H1 (cell line): ENCODE measurements around the gene SLC30A5. TPM values are rescaled to one million over a fixed set of nuclear protein-coding genes. Genes with fewer than 3 reads are reported as not detected.

Experiments used
- CTCF ChIA-PET: fragments of 300-600 bp; sonication (Branson Sonifier 250); formaldehyde crosslinking; loops from one replicate; lab custom pipeline; 2021; ENCODE audit not compliant: partially characterized antibody; lab: Charles Lee
- POLR2A ChIA-PET: fragments of 300-600 bp; sonication (Branson Sonifier 250); formaldehyde crosslinking; loops from one replicate; lab custom pipeline; 2021; ENCODE audit warnings: inconsistent platforms; ENCODE audit not compliant: partially characterized antibody; lab: Charles Lee
- DNase-seq, 2 experiments: peaks; one replicate each; pipeline versions ENCODE4 v3.0.0 to v3.0.0-alpha.2; 2010 to 2022; ENCODE audit warnings: low spot score in 2 of 2, low read depth in 1 of 2, mixed read lengths in 1 of 2
- FAIRE-seq: peaks from 2 replicates; lab custom pipeline; 2011; peaks lifted over from hg19 to GRCh38; lab: Jason Lieb, UNC
- H2AFZ ChIP-seq: 2 replicates; pipeline ENCODE4 v1.8.1; 2012; ENCODE audit warnings: low read length, inconsistent platforms
- H2AK5ac ChIP-seq: 2 replicates; pipeline ENCODE4 v1.6.1; 2013; ENCODE audit warnings: low read depth, low read length
- H2BK120ac ChIP-seq: replicated peaks from 2 replicates; pipeline ENCODE3; 2013; ENCODE audit warnings: low read depth, low read length, inconsistent platforms
- H2BK12ac ChIP-seq: 2 replicates; pipeline ENCODE4 v1.6.1; 2013; ENCODE audit warnings: low read depth, low read length
- H2BK15ac ChIP-seq: 2 replicates; pipeline ENCODE4 v1.6.1; 2013; ENCODE audit warnings: low read length
- H2BK20ac ChIP-seq: 2 replicates; pipeline ENCODE4 v1.6.1; 2013; ENCODE audit warnings: low read length
- H2BK5ac ChIP-seq: 2 replicates; pipeline ENCODE4 v1.6.1; 2013; ENCODE audit warnings: low read depth, low read length
- H3K14ac ChIP-seq: 2 replicates; pipeline ENCODE4 v1.6.1; 2013; ENCODE audit warnings: inconsistent platforms; ENCODE audit not compliant: insufficient read length
- H3K18ac ChIP-seq: 2 replicates; pipeline ENCODE4 v1.6.1; 2013; ENCODE audit warnings: low read length; ENCODE audit errors: extremely low read depth
- H3K23ac ChIP-seq: 2 replicates; pipeline ENCODE4 v1.6.1; 2013; ENCODE audit warnings: inconsistent platforms; ENCODE audit not compliant: insufficient read length
- H3K23me2 ChIP-seq: 2 replicates; pipeline ENCODE4 v1.6.1; 2013; ENCODE audit warnings: low read depth, low read length
- H3K27ac ChIP-seq: 2 replicates; pipeline ENCODE4 v1.6.1; 2011; ENCODE audit warnings: low read depth, low read length, inconsistent platforms
- H3K27me3 ChIP-seq, 4 experiments: replicated peaks in 1 of 4; 1 replicate in 1 of 4; 2 replicates in 3 of 4; pipeline versions ENCODE4 v1.6.1 to v1.8.1; 2011 to 2013; ENCODE audit warnings: low read length in 3 of 4, mild to moderate bottlenecking in 3 of 4, inconsistent platforms in 2 of 4, mixed read lengths in 2 of 4, moderate library complexity in 1 of 4; ENCODE audit not compliant: control insufficient read depth in 3 of 4, insufficient read depth in 3 of 4; ENCODE audit errors: extremely low read depth in 1 of 4
- H3K36me3 ChIP-seq, 4 experiments: 2 replicates each; pipeline versions ENCODE4 v1.6.1 to v1.8.1; 2011 to 2013; ENCODE audit warnings: mild to moderate bottlenecking in 4 of 4, low read length in 3 of 4, moderate library complexity in 2 of 4, control low read depth in 1 of 4, inconsistent platforms in 1 of 4; ENCODE audit not compliant: insufficient read depth in 4 of 4, control insufficient read depth in 2 of 4
- H3K4ac ChIP-seq: replicated peaks from 2 replicates; pipeline ENCODE3; 2013; ENCODE audit warnings: low read length, low read depth, mixed read lengths, inconsistent platforms; ENCODE audit not compliant: insufficient read length
- H3K4me1 ChIP-seq, 4 experiments: replicated peaks in 1 of 4; 1 replicate in 1 of 4; 2 replicates in 3 of 4; pipeline versions ENCODE4 v1.6.1 to v1.8.1; 2011 to 2013; ENCODE audit warnings: low read length in 3 of 4, inconsistent platforms in 2 of 4, mixed read lengths in 1 of 4; ENCODE audit not compliant: insufficient read depth in 4 of 4, control insufficient read depth in 3 of 4
- H3K4me2 ChIP-seq, 2 experiments: 2 replicates each; pipeline versions ENCODE4 v1.6.1 to v1.8.1; 2011 to 2013; ENCODE audit warnings: low read depth in 2 of 2, low read length in 2 of 2, control low read depth in 1 of 2, inconsistent platforms in 1 of 2, mild to moderate bottlenecking in 1 of 2; ENCODE audit not compliant: insufficient read depth in 1 of 2
- H3K4me3 ChIP-seq, 4 experiments: fragments of 200-600, 300-600 bp in 1 of 4; sonication (generic), shearing (Covaris generic), sonication (Bioruptor Twin) in 1 of 4; 2 replicates each; pipeline versions ENCODE4 v1.5.1 to v1.8.1; 2011 to 2016; ENCODE audit warnings: low read length in 4 of 4, low read depth in 3 of 4, control low read depth in 2 of 4, inconsistent platforms in 2 of 4, mild to moderate bottlenecking in 2 of 4, mixed read lengths in 1 of 4, moderate library complexity in 1 of 4; ENCODE audit not compliant: insufficient read depth in 2 of 4; ENCODE audit errors: extremely low read depth in 1 of 4
- H3K56ac ChIP-seq: replicated peaks from 2 replicates; pipeline ENCODE3; 2013; ENCODE audit warnings: low read depth, mild to moderate bottlenecking, mixed read lengths, low read length, inconsistent platforms; ENCODE audit not compliant: insufficient read length
- H3K79me1 ChIP-seq: 2 replicates; pipeline ENCODE4 v1.6.1; 2013; ENCODE audit warnings: low read depth, low read length, control low read depth
- H3K79me2 ChIP-seq, 2 experiments: 2 replicates each; pipeline versions ENCODE4 v1.6.1 to v1.8.1; 2012 to 2013; ENCODE audit warnings: low read length in 2 of 2, mild to moderate bottlenecking in 2 of 2, inconsistent platforms in 1 of 2; ENCODE audit not compliant: insufficient read depth in 2 of 2, control insufficient read depth in 1 of 2
- H3K9ac ChIP-seq, 4 experiments: replicated peaks in 1 of 4; 1 replicate in 1 of 4; 2 replicates in 3 of 4; pipeline versions ENCODE4 v1.6.1 to v1.8.1; 2011 to 2013; ENCODE audit warnings: low read depth in 3 of 4, low read length in 3 of 4, control low read depth in 2 of 4, mild to moderate bottlenecking in 2 of 4, moderate library complexity in 2 of 4, inconsistent platforms in 1 of 4; ENCODE audit errors: extremely low read depth in 1 of 4
- H3K9me3 ChIP-seq, 2 experiments: 2 replicates each; pipeline versions ENCODE4 v1.6.1 to v1.8.1; 2012 to 2013; ENCODE audit warnings: mild to moderate bottlenecking in 2 of 2, moderate library complexity in 2 of 2, control low read depth in 1 of 2, inconsistent platforms in 1 of 2, low read depth in 1 of 2, low read length in 1 of 2, mixed read lengths in 1 of 2; ENCODE audit not compliant: insufficient read depth in 2 of 2
- H4K20me1 ChIP-seq, 2 experiments: replicated peaks in 1 of 2; 2 replicates each; pipeline versions ENCODE3 to v1.8.1; 2011 to 2013; ENCODE audit warnings: inconsistent platforms in 2 of 2, low read length in 2 of 2, mild to moderate bottlenecking in 1 of 2; ENCODE audit not compliant: insufficient read depth in 2 of 2, control insufficient read depth in 1 of 2
- H4K5ac ChIP-seq: 2 replicates; pipeline ENCODE4 v1.6.1; 2013; ENCODE audit warnings: low read length, low read depth, mixed read lengths, inconsistent platforms; ENCODE audit not compliant: insufficient read length
- H4K8ac ChIP-seq: 2 replicates; pipeline ENCODE4 v1.8.0; 2013; ENCODE audit warnings: mild to moderate bottlenecking, moderate library complexity, low read length, inconsistent platforms; ENCODE audit not compliant: insufficient read depth; ENCODE audit errors: extremely low read depth
- H4K91ac ChIP-seq: replicated peaks from 2 replicates; pipeline ENCODE3; 2013; ENCODE audit warnings: low read length, mixed read lengths, inconsistent platforms; ENCODE audit not compliant: insufficient read length
- CBX5 ChIP-seq: fragments of 300-800, 300-1000 bp; sonication (generic); IDR thresholded peaks from 2 replicates; pipeline ENCODE4 v1.7.1; 2016; ENCODE audit warnings: antibody characterized with exemption, low read length, low read depth
- CBX8 ChIP-seq: fragments of 300-800, 300-1000 bp; sonication (generic); IDR thresholded peaks from 2 replicates; pipeline ENCODE4 v1.7.1; 2016; ENCODE audit warnings: low read depth, low read length, borderline replicate concordance
- EP300 ChIP-seq, 2 experiments: IDR thresholded peaks; 1 replicate in 1 of 2; 2 replicates in 1 of 2; pipeline ENCODE4 v1.6.1; 2011 to 2012; ENCODE audit warnings: low read depth in 2 of 2, low read length in 2 of 2, mild to moderate bottlenecking in 2 of 2, borderline replicate concordance in 1 of 2, inconsistent platforms in 1 of 2, moderate library complexity in 1 of 2
- EZH2 ChIP-seq: fragments of 200-600 bp; sonication (generic); IDR thresholded peaks from 2 replicates; pipeline ENCODE4 v1.7.1; 2012; ENCODE audit warnings: low read depth, mild to moderate bottlenecking, moderate library complexity, low read length, inconsistent platforms; ENCODE audit not compliant: severe bottlenecking
- JUN ChIP-seq: IDR thresholded peaks from 2 replicates; pipeline ENCODE4 v1.6.1; 2011; ENCODE audit warnings: low read depth, mild to moderate bottlenecking, improper control_type of control experiment, low read length
- NANOG ChIP-seq: IDR thresholded peaks from 2 replicates; pipeline ENCODE4 v1.6.1; 2011; ENCODE audit warnings: low read length, low read depth, mild to moderate bottlenecking, inconsistent platforms; ENCODE audit not compliant: insufficient read depth, poor library complexity, severe bottlenecking
- PHF8 ChIP-seq: fragments of 200-600 bp; sonication (generic); conservative IDR thresholded peaks from 2 replicates; pipeline ENCODE4 v1.7.1; 2012; ENCODE audit warnings: low read depth, mild to moderate bottlenecking, inconsistent platforms, low read length, moderate library complexity
- POU5F1 ChIP-seq: IDR thresholded peaks from 2 replicates; pipeline ENCODE4 v1.6.1; 2011; ENCODE audit warnings: low read depth, mild to moderate bottlenecking, low read length, moderate library complexity
- RFX5 ChIP-seq: IDR thresholded peaks from 2 replicates; pipeline ENCODE4 v1.6.1; 2011; ENCODE audit warnings: low read depth, low read length, improper control_type of control experiment, borderline replicate concordance
- RXRA ChIP-seq: IDR thresholded peaks from 2 replicates; pipeline ENCODE4 v1.6.1; 2011; ENCODE audit warnings: low read depth, mild to moderate bottlenecking, low read length, moderate library complexity; ENCODE audit not compliant: insufficient read depth
- SP1 ChIP-seq: IDR thresholded peaks from 2 replicates; pipeline ENCODE4 v1.6.1; 2011; ENCODE audit warnings: low read depth, low read length
- SRF ChIP-seq: IDR thresholded peaks from 2 replicates; pipeline ENCODE4 v1.6.1; 2011; ENCODE audit warnings: mild to moderate bottlenecking, low read depth, low read length, moderate library complexity
- WGBS, 2 experiments: shearing (Covaris generic) in 1 of 2; methylation state at CpG; one replicate each; pipeline versions ENCODE4 v1.1.6 to v1.1.7; 2013 to 2015; ENCODE audit warnings: low lambda C conversion rate in 2 of 2, mixed read lengths in 2 of 2, inconsistent platforms in 1 of 2, low coverage in 1 of 2, missing lambda C conversion rate in 1 of 2; ENCODE audit not compliant: insufficient replicate concordance in 2 of 2, insufficient coverage in 1 of 2, insufficient read length in 1 of 2; ENCODE audit errors: extremely low coverage in 1 of 2, missing lambda C conversion rate in 1 of 2; 5-methylcytosine and 5-hydroxymethylcytosine counted together
- polyA plus RNA-seq, 7 experiments: library from polyadenylated mRNA; depleted of rRNA in 3 of 7; stranded (reverse) in 5 of 7; unstranded in 2 of 7; fragments of >200 nt in 5 of 7; fragments of 200-250 nt in 2 of 7; gene quantifications; 1 replicate in 5 of 7; 2 replicates in 1 of 7; 4 replicates in 1 of 7; pipeline versions ENCODE4 v1.2.1 to v1.2.3, GENCODE V29; 2011 to 2013; ENCODE audit warnings: missing spikeins in 2 of 7, mixed read lengths in 2 of 7
- total RNA-seq: library from RNA; stranded (reverse); fragmentation: NEBNext Ultra II Directional; extraction: Animal tissue kit (Norgen Biotek cat#: 25700); gene quantifications from 2 replicates; pipeline ENCODE4 v1.2.1, GENCODE V29; 2021

SLC30A5 gene
- total and polyA plus RNA-seq, 2 of the 8 experiments (the other 6 are each of a cell fraction or from before 2014, with no cell fraction given), result 31.0 to 43.5 TPM

GRCh38 chr5:69149676-69150010 lies 55.8 kb downstream of the SLC30A5 start:
- 89% methylated on average over 5 of the region's 5 CpGs; no CpG with 5 or more reads in 1 of the 2 experiments for WGBS, 2 experiments
- no peak overlapping the region for H2BK12ac ChIP-seq
- H4K91ac ChIP-seq, result no peak overlapping the region
- H2AFZ ChIP-seq, result no peak overlapping the region
- H3K79me2 ChIP-seq, result no peaks in the 10 kb centered on the region
- no peaks in the 10 kb centered on the region for H3K23me2 ChIP-seq
- no peak overlapping the region for H2AK5ac ChIP-seq
- H3K4me1 ChIP-seq, result no peaks in the 10 kb centered on the region
- H3K4me3 ChIP-seq, result no peak overlapping the region
- H3K4me2 ChIP-seq, result no peak overlapping the region
- H3K9ac ChIP-seq, result no peak overlapping the region
- H3K56ac ChIP-seq, result no peak overlapping the region
- H3K9me3 ChIP-seq, result no peaks in the 10 kb centered on the region
- no peak overlapping the region for H4K5ac ChIP-seq
- H3K23ac ChIP-seq, result no peak overlapping the region
- H4K8ac ChIP-seq, result no peak overlapping the region
- no peaks in the 10 kb centered on the region; the same call in 1 of the 2 replicates for H3K79me1 ChIP-seq
- H3K14ac ChIP-seq, result no peak overlapping the region
- H3K4ac ChIP-seq, result no peak overlapping the region
- no peak overlapping the region for H2BK5ac ChIP-seq
- DNase-seq (no peak), FAIRE-seq (no peak)
- no peak overlapping the region for H2BK20ac ChIP-seq
- ChIA-PET CTCF (no interaction called here), POLR2A (interaction anchor here (1.1 to 1.5 kb wide), 2 partner anchors 10 to 19 kb away, joined by 3 read pairs; no protein-coding TSS in a partner anchor)
- no peaks in the 10 kb centered on the region for H3K27me3 ChIP-seq
- no peak overlapping the region for H3K27ac ChIP-seq
- H2BK120ac ChIP-seq, result no peak overlapping the region
- H2BK15ac ChIP-seq, result no peak overlapping the region
- H3K18ac ChIP-seq, result no peak overlapping the region
- no peaks in the 10 kb centered on the region for H3K36me3 ChIP-seq
- no peaks in the 10 kb centered on the region for H4K20me1 ChIP-seq
- TF ChIP-seq CBX8, result no peak
- no peak for TF ChIP-seq SP1
- TF ChIP-seq SRF, result no peak
- no peak for TF ChIP-seq JUN
- TF ChIP-seq RFX5, result no peak
- no peak for TF ChIP-seq POU5F1
- no peak for TF ChIP-seq EZH2
- no peak for TF ChIP-seq RXRA
- TF ChIP-seq EP300 (IDR thresholded peaks at IDR 0.05; ENCODE audit: borderline replicate concordance in 1 of 2, low read depth in 2 of 2, low read length in 2 of 2), result no peak
- TF ChIP-seq PHF8, result no peak
- TF ChIP-seq CBX5, result no peak
- TF ChIP-seq NANOG, result no peak
